Right renal pelvis (tissue), 4 donors: Measurements from ENCODE around the gene PWWP2B. TPM values are rescaled to one million over a fixed set of nuclear protein-coding genes. Genes with fewer than 3 reads are reported as not detected.

Experiments
- DNase-seq, 4 donors: peaks; one replicate each; pipeline ENCODE4 v3.0.0-alpha.2; 2013; ENCODE audit warnings: low read depth in 4 of 4, low spot score in 3 of 4, missing footprints in 1 of 4
- polyA plus RNA-seq, 4 donors: library from polyadenylated mRNA; unstranded; fragments of 120-200 nt; gene quantifications; one replicate each; pipeline ENCODE4 v1.2.1, GENCODE V29; 2013; ENCODE audit not compliant: insufficient read length in 4 of 4

The PWWP2B gene
- polyA plus RNA-seq: 10 to 100 TPM in 2 of 4 donors, 1 to 10 TPM in 2; 7.2 to 12.7 (median 10.4) TPM

- DNase-seq: no peak
Measured at GRCh38 chr10:132397036-132397541, at the start of gene PWWP2B. TSS of gene PWWP2B (plus strand) at chr10:132397200. CDS start at chr10:132397227, 27 bp downstream.

GRCh38 chr10:132347211-132347930 is 49.6 kb upstream of the PWWP2B start:
- no peak for DNase-seq

GRCh38 chr10:132347931-132348267 is 49.1 kb upstream of the PWWP2B start:
- DNase-seq: no peak

GRCh38 chr10:132349766-132350165 is 47.2 kb upstream of the PWWP2B start:
- DNase-seq: no peak

- no peak for DNase-seq
Measured at GRCh38 chr10:132350391-132350790, 46.6 kb upstream of the PWWP2B start.

GRCh38 chr10:132350946-132351345 is 46.1 kb upstream of the PWWP2B start:
- DNase-seq: no peak

GRCh38 chr10:132351611-132352010 is 45.4 kb upstream of the PWWP2B start:
- DNase-seq: no peak

GRCh38 chr10:132352462-132353308 is 44.3 kb upstream of the PWWP2B start:
- DNase-seq: peak in 2 of 4 donors; percentile 25 to 68

GRCh38 chr10:132353456-132354355 is 43.3 kb upstream of the PWWP2B start:
- DNase-seq: no peak

- no peak for DNase-seq
Measured at GRCh38 chr10:132354356-132355094, 42.5 kb upstream of the PWWP2B start.

- DNase-seq: no peak
Measured at GRCh38 chr10:132355297-132355696, 41.7 kb upstream of the PWWP2B start.

GRCh38 chr10:132355754-132356153 is 41.2 kb upstream of the PWWP2B start:
- no peak for DNase-seq

- no peak for DNase-seq
Measured at GRCh38 chr10:132356621-132357195, 40.3 kb upstream of the PWWP2B start.

GRCh38 chr10:132357286-132358058 is 39.5 kb upstream of the PWWP2B start:
- no peak for DNase-seq

GRCh38 chr10:132359305-132360040 is 37.5 kb upstream of the PWWP2B start:
- DNase-seq: no peak

GRCh38 chr10:132360766-132361447 is 36.1 kb upstream of the PWWP2B start:
- no peak for DNase-seq

- DNase-seq: no peak
Measured at GRCh38 chr10:132361581-132362101, 35.4 kb upstream of the PWWP2B start.
